ENCODE measurements around the gene KNOP1. TPM values are rescaled to one million over a fixed set of nuclear protein-coding genes. Genes with fewer than 3 reads are reported as not detected.
"Not testable (repeated sequence)": the region's sequence is repeated elsewhere in the genome, so short reads cannot be mapped to it uniquely, and the experiment has no call there.

The KNOP1 gene
- total RNA-seq, 1 donor from 2014 or later = 20.0 TPM

DNA sequence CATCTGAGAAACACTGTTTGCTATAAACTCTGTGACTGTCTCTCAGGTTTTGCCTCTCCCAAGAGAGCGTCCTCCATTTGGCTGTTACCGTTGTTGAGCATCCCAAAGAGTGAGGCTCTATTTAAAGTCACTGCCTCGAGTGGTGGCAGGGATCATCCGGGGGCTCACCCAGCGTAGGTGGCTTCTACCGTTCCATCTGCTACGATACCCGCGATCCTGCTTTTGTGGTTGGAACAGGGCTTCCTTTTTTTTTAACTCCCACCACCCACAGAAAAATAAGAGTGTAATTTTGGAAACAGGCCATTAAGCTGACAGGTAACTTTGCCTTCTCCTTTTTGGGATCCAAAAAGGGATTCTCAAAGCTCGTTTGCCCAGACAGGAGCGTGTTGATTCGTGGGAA lies 36.4 kb downstream of the KNOP1 start:
- H3K27ac Mint-ChIP-seq (ENCODE audit: unreplicated experiment) = no peak overlapping the region
- H3K4me3 Mint-ChIP-seq (ENCODE audit: unreplicated experiment) = no peak overlapping the region
- DNase-seq (ENCODE audit: low spot score) = no peak
- no peaks in the 10 kb centered on the region for H3K27me3 Mint-ChIP-seq (ENCODE audit: low read depth)
- H3K4me1 Mint-ChIP-seq (ENCODE audit: low read depth) = peaks cover 7% of the 10 kb centered on the region
- H3K36me3 Mint-ChIP-seq (ENCODE audit: low read depth) = peaks cover 31% of the 10 kb centered on the region
- TF ChIP-seq, protein P1, sequence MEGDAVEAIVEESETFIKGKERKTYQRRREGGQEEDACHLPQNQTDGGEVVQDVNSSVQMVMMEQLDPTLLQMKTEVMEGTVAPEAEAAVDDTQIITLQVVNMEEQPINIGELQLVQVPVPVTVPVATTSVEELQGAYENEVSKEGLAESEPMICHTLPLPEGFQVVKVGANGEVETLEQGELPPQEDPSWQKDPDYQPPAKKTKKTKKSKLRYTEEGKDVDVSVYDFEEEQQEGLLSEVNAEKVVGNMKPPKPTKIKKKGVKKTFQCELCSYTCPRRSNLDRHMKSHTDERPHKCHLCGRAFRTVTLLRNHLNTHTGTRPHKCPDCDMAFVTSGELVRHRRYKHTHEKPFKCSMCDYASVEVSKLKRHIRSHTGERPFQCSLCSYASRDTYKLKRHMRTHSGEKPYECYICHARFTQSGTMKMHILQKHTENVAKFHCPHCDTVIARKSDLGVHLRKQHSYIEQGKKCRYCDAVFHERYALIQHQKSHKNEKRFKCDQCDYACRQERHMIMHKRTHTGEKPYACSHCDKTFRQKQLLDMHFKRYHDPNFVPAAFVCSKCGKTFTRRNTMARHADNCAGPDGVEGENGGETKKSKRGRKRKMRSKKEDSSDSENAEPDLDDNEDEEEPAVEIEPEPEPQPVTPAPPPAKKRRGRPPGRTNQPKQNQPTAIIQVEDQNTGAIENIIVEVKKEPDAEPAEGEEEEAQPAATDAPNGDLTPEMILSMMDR (IDR thresholded peaks at IDR 0.05) = no peak
- H3K9me3 Mint-ChIP-seq (ENCODE audit: low read depth) = peaks cover 8% of the 10 kb centered on the region

DNA sequence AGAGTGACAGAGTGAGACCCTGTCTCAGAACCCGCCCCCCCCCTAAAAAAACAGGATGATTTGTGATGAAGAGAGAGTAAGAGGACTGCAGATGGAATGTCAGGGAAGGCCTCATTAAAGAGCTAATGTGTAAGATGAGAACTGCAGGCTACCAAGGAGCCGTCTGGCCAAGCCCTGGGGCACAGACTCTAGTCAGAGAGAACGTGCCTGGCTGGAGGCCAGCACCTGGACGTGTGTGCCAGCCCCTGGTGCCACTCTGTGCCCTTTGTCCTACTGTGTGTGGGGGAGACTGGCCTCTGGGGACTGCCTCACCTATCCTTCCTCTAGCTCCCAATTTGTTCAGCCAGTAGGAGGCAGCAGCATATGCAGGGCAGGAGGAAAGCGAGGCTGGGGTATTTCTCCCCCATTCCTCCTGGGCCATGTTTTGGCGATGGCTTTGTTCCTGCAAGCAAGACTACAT lies 37.1 kb downstream of the KNOP1 start:
- Mint-ChIP-seq H3K4me1 (ENCODE audit: low read depth) (peaks cover 7% of the 10 kb centered on the region), H3K9me3 (ENCODE audit: low read depth) (peaks cover 8% of the 10 kb centered on the region), H3K27ac (ENCODE audit: unreplicated experiment) (no peak overlapping the region), H3K4me3 (ENCODE audit: unreplicated experiment) (no peak overlapping the region), H3K27me3 (ENCODE audit: low read depth) (no peaks in the 10 kb centered on the region), H3K36me3 (ENCODE audit: low read depth) (peaks cover 32% of the 10 kb centered on the region)
- DNase-seq (ENCODE audit: low spot score) = no peak
- TF ChIP-seq, protein P1 (IDR thresholded peaks at IDR 0.05) = peak; percentile 33

DNA sequence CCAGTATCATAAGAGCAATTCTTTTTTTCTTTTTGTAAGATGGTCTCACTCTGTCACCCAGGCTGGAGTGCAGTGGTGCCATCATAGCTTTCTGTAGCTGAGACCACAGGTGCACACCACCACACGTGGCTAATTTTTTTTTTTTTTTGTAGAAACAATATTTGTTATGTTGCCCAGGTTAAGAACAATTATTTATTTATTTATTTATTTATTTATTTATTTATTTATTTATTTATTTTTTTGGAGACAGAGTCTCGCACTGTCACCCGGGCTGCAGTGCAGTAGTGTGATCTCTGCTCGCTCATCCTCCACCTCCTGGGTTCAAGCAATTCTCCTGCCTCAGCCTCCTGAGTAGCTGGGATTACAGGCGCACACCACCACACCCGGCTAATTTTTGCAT lies 38.7 kb downstream of the KNOP1 start:
- peaks cover 27% of the 10 kb centered on the region for H3K36me3 Mint-ChIP-seq (ENCODE audit: low read depth)
- not testable (repeated sequence) for H3K4me3 Mint-ChIP-seq (ENCODE audit: unreplicated experiment); DNase-seq (ENCODE audit: low spot score); H3K27me3 Mint-ChIP-seq (ENCODE audit: low read depth); H3K27ac Mint-ChIP-seq (ENCODE audit: unreplicated experiment); H3K4me1 Mint-ChIP-seq (ENCODE audit: low read depth); H3K9me3 Mint-ChIP-seq (ENCODE audit: low read depth)

DNA sequence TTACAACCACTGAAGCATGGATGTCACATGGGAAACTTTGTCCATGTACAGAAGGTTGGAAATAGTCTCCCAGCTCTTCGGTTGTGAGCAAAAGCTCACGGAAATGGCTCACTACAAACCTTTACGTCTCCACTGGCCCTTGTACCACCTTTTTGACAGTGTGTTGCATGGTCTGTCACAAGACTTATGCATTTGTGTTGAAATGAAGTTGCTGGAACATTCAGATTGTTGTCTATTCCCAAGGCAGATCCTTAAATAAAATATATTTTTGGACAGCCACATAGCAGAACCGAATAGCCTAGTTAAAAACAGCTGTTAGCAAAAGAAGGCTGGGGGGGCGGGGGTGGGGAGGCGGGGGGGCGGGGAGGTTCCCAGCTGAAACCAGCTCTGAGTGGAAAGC lies 39.2 kb downstream of the KNOP1 start:
- Mint-ChIP-seq H3K4me1 (ENCODE audit: low read depth) (peaks cover 7% of the 10 kb centered on the region), H3K4me3 (ENCODE audit: unreplicated experiment) (no peak overlapping the region), H3K27ac (ENCODE audit: unreplicated experiment) (no peak overlapping the region), H3K36me3 (ENCODE audit: low read depth) (peaks cover 26% of the 10 kb centered on the region), H3K9me3 (ENCODE audit: low read depth) (peaks cover 5% of the 10 kb centered on the region), H3K27me3 (ENCODE audit: low read depth) (no peaks in the 10 kb centered on the region)
- DNase-seq (ENCODE audit: low spot score) = no peak
- TF ChIP-seq, protein P1 (IDR thresholded peaks at IDR 0.05) = no peak

DNA sequence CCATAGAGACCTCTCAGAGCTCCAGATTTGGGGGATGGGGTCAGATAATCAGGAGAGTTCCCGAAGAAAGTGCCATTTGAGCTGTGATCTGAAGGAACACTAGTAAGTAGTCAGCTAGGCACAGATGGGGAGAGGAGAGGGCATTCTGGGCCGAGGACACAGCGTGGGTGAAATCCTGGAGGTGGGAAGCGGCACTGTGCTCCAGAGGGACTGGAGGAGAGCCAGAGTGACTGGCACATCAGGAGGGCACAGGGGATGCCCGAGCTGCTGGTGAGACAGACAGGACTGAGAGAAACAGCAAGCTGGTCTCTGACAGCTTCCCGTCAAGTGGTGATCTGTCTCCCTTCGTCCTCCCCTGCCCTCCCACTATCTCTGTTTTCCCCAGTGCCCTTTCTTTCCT lies 40.6 kb downstream of the KNOP1 start:
- H3K27me3 Mint-ChIP-seq (ENCODE audit: low read depth) = no peaks in the 10 kb centered on the region
- H3K9me3 Mint-ChIP-seq (ENCODE audit: low read depth) = no peaks in the 10 kb centered on the region
- DNase-seq (ENCODE audit: low spot score) = no peak
- H3K4me1 Mint-ChIP-seq (ENCODE audit: low read depth) = peaks cover 7% of the 10 kb centered on the region
- no peak overlapping the region for H3K4me3 Mint-ChIP-seq (ENCODE audit: unreplicated experiment)
- peaks cover 19% of the 10 kb centered on the region for H3K36me3 Mint-ChIP-seq (ENCODE audit: low read depth)
- H3K27ac Mint-ChIP-seq (ENCODE audit: unreplicated experiment) = no peak overlapping the region
- TF ChIP-seq, protein P1 (IDR thresholded peaks at IDR 0.05) = no peak

DNA sequence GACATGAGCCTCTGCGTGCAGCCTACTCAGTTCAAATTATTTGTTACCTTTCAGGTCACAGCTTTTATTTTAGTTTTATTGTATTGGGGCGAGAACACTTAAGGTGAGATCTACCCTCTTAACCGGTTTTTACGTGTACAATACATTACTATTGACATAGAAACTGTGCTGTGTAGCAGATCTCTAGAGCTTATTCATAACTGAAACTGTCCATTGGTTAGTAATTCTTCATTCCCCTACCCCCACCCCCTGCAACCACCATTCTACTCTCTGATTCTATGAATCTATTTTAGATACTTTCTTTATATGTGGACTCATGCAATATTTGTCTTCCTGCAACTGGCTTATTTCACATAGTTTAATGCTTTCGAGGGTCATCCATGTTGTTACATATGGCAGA lies 43.5 kb downstream of the KNOP1 start:
- TF ChIP-seq, protein P1 (IDR thresholded peaks at IDR 0.05) = no peak
- Mint-ChIP-seq H3K27me3 (ENCODE audit: low read depth) (no peaks in the 10 kb centered on the region), H3K9me3 (ENCODE audit: low read depth) (no peaks in the 10 kb centered on the region), H3K4me3 (ENCODE audit: unreplicated experiment) (no peak overlapping the region), H3K27ac (ENCODE audit: unreplicated experiment) (no peak overlapping the region), H3K4me1 (ENCODE audit: low read depth) (no peaks in the 10 kb centered on the region), H3K36me3 (ENCODE audit: low read depth) (peaks cover 21% of the 10 kb centered on the region)
- DNase-seq (ENCODE audit: low spot score) = no peak
